Activated CD4-positive, alpha-beta T cell treated with anti-CD3 and anti-CD28 coated beads, Interleukin-2, amount 50 U/mL, for 24 hours (primary cell): ENCODE data around the gene KLHL24.
A peak's percentile ranks its signal among the peaks of the same experiment; 100 is the strongest.
"Not testable (repeated sequence)": the region's sequence is repeated elsewhere in the genome, so short reads cannot be mapped to it uniquely, and the experiment has no call there.

Experiments used
- DNase-seq, 2 donors: peaks; one replicate each; pipeline ENCODE4 v3.0.0-alpha.2; 2020; ENCODE audit warnings: low read depth in 1 of 2, low spot score in 1 of 2

Gene KLHL24

GRCh38 chr3:183634707-183635106 lies 716 bp upstream of the KLHL24 start:
- no peak for DNase-seq

- no peak for DNase-seq
Measured at GRCh38 chr3:183635107-183635430, 354 bp upstream of the KLHL24 start.

GRCh38 chr3:183636221-183637105 lies 1.0 kb downstream of the KLHL24 start:
- DNase-seq: peak; percentile 75 to 91

GRCh38 chr3:183637106-183637486 lies 1.7 kb downstream of the KLHL24 start:
- DNase-seq: no peak

- DNase-seq: not testable (repeated sequence)
Measured at GRCh38 chr3:183637633-183638032, 2.2 kb downstream of the KLHL24 start.

- DNase-seq: no peak
Measured at GRCh38 chr3:183638101-183638852, 2.9 kb downstream of the KLHL24 start.

GRCh38 chr3:183640635-183641034 lies 5.2 kb downstream of the KLHL24 start:
- not testable (repeated sequence) for DNase-seq

GRCh38 chr3:183641882-183642281 lies 6.5 kb downstream of the KLHL24 start:
- DNase-seq: no peak

- no peak for DNase-seq
Measured at GRCh38 chr3:183644244-183644643, 8.8 kb downstream of the KLHL24 start.

- no peak for DNase-seq
Measured at GRCh38 chr3:183645254-183645653, 9.8 kb downstream of the KLHL24 start.

GRCh38 chr3:183650554-183650953 lies 15.1 kb downstream of the KLHL24 start:
- DNase-seq: no peak

GRCh38 chr3:183653209-183654064 lies 18.0 kb downstream of the KLHL24 start:
- DNase-seq: no peak

GRCh38 chr3:183654727-183655126 lies 19.3 kb downstream of the KLHL24 start:
- no peak for DNase-seq

- DNase-seq: no peak
Measured at GRCh38 chr3:183662099-183662498, 26.7 kb downstream of the KLHL24 start.

- no peak for DNase-seq
Measured at GRCh38 chr3:183664913-183665381, 29.5 kb downstream of the KLHL24 start.

GRCh38 chr3:183680061-183680460 lies 44.6 kb downstream of the KLHL24 start:
- no peak for DNase-seq

- no peak for DNase-seq
Measured at GRCh38 chr3:183687705-183688104, 52.3 kb downstream of the KLHL24 start.

- no peak for DNase-seq
Measured at GRCh38 chr3:183688874-183689273, 53.5 kb downstream of the KLHL24 start.

GRCh38 chr3:183689621-183690020 lies 54.2 kb downstream of the KLHL24 start:
- DNase-seq: not testable (repeated sequence)

- no peak for DNase-seq
Measured at GRCh38 chr3:183690402-183690995, 55.1 kb downstream of the KLHL24 start.

- no peak for DNase-seq
Measured at GRCh38 chr3:183692436-183692835, 57.0 kb downstream of the KLHL24 start.
